Measurements from ENCODE around the gene ZBTB16. TPM values are rescaled to one million over a fixed set of nuclear protein-coding genes. Genes with fewer than 3 reads are reported as not detected.

The ZBTB16 gene
- total RNA-seq, 4 donors from 2014 or later: 25.5 to 302 (median 151) TPM

DNA sequence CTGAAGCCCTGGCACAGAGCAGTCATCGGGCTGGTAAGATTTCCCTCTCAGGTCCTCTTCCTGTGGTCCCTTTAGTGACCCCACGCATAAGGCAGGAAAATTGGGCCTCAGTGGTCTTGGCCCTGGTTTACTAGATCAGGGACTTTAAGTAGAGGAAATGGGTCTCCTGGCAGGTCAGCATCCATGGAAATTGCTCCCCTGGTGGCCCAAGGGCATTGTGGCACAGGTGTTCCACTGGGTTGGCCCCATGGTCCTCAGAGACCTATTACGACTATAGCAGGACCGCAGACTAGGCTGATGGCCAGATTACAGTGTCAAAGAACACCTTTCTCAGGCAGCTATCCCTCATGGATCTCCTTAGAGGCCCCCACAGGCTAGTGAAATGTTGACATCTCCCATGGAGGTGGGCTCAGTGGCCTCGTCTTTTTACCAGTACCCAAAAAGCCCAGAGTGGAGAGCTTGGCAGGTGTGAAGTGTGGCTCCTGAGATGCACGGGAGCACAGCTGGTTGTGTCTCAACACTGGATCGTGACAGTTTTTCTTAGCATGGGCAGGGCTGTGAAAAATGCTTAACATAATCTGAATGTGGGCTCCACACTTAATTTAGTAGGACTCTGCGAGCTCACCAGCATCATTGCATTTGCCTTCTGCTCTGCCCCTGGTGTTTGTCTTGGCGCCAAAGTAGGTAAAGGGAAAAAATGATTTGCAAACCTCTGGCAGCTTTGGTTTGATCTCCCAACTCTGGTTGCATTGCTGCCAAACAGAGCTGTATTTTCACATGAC, 74.2 kb downstream of the ZBTB16 start:
- H3K4me3 ChIP-seq: no peak overlapping the region
- H3K27ac ChIP-seq: peak overlapping the region; percentile 98 to 100
- TF ChIP-seq, protein P1, sequence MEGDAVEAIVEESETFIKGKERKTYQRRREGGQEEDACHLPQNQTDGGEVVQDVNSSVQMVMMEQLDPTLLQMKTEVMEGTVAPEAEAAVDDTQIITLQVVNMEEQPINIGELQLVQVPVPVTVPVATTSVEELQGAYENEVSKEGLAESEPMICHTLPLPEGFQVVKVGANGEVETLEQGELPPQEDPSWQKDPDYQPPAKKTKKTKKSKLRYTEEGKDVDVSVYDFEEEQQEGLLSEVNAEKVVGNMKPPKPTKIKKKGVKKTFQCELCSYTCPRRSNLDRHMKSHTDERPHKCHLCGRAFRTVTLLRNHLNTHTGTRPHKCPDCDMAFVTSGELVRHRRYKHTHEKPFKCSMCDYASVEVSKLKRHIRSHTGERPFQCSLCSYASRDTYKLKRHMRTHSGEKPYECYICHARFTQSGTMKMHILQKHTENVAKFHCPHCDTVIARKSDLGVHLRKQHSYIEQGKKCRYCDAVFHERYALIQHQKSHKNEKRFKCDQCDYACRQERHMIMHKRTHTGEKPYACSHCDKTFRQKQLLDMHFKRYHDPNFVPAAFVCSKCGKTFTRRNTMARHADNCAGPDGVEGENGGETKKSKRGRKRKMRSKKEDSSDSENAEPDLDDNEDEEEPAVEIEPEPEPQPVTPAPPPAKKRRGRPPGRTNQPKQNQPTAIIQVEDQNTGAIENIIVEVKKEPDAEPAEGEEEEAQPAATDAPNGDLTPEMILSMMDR (IDR thresholded peaks at IDR 0.05): no peak
- no peak for TF ChIP-seq POLR2A (IDR thresholded peaks at IDR 0.05)
- peak; percentile 56 to 73 for DNase-seq
- no peaks in the 10 kb centered on the region for H3K36me3 ChIP-seq
- peaks cover 27 to 34% of the 10 kb centered on the region in 2 donors for H3K4me1 ChIP-seq
- intact Hi-C loops (cut with DNase I; ENCODE audit: low total_unique reads): no loop called here
- H3K27me3 ChIP-seq: no peaks in the 10 kb centered on the region
- no peaks in the 10 kb centered on the region for H3K9me3 ChIP-seq

DNA sequence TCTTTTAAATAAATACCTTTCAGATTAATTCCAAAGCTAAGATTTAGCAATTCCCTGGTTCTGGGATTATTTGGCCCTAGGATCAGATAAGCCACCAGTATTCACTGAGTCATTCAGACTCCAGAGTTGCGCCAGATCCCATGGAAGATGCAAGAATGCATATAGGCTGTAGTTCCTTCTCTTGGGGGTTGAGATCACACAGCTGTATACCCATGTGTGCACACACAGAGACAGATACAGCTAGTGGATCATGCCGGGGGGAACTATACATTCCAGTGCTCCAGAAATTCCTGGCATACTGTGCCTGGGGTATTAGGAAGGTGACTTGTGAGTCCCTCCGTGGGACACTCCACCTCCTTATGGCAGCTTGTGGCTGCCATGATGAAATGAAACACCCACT, 75.4 kb downstream of the ZBTB16 start:
- H3K27me3 ChIP-seq: no peaks in the 10 kb centered on the region
- H3K36me3 ChIP-seq: no peaks in the 10 kb centered on the region
- TF ChIP-seq POLR2A (IDR thresholded peaks at IDR 0.05): no peak
- TF ChIP-seq, protein P1 (IDR thresholded peaks at IDR 0.05): no peak
- H3K27ac ChIP-seq: peak overlapping the region; percentile 98 to 100
- intact Hi-C loops (cut with DNase I; ENCODE audit: low total_unique reads): no loop called here
- peaks cover 25 to 34% of the 10 kb centered on the region in 2 donors for H3K4me1 ChIP-seq
- no peak for DNase-seq
- no peak overlapping the region for H3K4me3 ChIP-seq
- H3K9me3 ChIP-seq: no peaks in the 10 kb centered on the region

DNA sequence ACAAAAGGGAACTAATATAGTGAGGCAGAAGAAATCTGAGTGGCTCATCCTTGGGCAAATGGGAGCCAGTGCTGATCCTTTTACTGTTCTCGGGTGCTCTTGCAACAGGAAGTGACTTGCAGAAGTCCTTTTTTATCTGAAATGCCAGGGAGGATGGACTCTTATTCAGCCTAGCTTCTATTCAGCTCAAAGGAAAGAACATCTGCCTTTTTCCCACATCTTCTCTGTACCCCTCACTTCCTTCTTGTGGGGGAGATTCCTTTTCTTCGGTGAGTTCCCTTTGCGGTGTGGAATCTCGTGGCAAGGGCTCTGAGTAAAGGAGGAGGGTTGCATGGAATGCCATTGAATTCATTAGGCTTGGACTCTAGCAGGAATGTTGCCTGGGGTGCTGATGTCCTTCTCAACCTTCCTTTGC, 76.2 kb downstream of the ZBTB16 start:
- Histone ChIP-seq H3K27me3 (no peaks in the 10 kb centered on the region), H3K4me1 (peaks cover 34% of the 10 kb centered on the region in 2 donors), H3K4me3 (no peak overlapping the region), H3K36me3 (no peaks in the 10 kb centered on the region), H3K27ac (peak overlapping the region; percentile 98 to 100), H3K9me3 (no peaks in the 10 kb centered on the region)
- DNase-seq: no peak
- no peak for TF ChIP-seq POLR2A (IDR thresholded peaks at IDR 0.05)
- TF ChIP-seq, protein P1 (IDR thresholded peaks at IDR 0.05): no peak
- intact Hi-C loops (cut with DNase I; ENCODE audit: low total_unique reads): no loop called here

DNA sequence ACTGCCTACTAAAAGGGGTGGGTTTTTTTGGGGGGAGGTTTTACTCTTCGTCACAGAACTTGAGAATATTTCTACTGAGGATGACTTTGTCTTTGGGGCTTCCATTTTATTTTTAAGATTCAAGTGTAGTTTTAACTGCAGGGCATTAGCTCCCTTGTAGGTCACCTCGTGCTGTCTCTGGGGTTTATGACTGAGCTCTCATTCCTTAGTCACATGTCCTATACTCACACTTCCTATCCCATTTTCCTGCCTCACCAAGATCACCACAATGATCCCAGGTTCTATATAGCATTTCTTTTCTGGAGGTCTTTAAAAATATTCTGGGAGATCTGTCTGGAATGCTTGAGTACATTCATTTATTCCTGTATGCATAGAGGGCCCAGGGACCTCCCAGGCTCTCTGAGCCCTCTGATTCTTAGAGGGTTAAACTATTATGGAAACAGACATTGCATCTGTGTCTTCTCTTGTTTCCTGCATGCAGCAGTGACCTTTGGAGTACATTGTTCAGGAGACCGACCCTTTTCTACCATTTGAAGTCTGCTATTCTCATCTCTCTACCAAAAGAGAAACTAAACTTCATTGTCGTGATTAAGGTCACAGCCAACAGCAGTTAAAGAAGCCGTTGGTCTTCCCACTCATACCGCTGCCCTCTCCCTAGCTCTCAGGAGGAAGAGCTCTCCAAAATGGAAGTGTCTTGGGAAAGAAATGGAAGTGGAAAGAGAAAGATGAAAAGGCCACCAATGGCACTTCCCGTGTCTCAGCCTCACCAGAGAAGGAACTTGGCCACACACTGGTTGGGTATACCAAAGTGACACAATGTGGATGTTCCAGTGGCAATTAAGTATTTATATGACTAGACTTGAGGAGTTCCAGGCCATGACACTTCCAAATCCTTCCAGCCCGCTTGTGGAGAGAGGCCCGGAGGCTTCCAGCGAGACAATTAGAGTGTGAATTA, 77.5 kb downstream of the ZBTB16 start:
- intact Hi-C loops (cut with DNase I; ENCODE audit: low total_unique reads): no loop called here
- Histone ChIP-seq H3K27me3 (no peaks in the 10 kb centered on the region), H3K4me1 (peaks cover 22 to 33% of the 10 kb centered on the region in 2 donors), H3K27ac (peak overlapping the region; percentile 98 to 100), H3K4me3 (no peak overlapping the region), H3K36me3 (no peaks in the 10 kb centered on the region), H3K9me3 (no peaks in the 10 kb centered on the region)
- no peak for DNase-seq
- no peak for TF ChIP-seq POLR2A (IDR thresholded peaks at IDR 0.05)
- TF ChIP-seq, protein P1 (IDR thresholded peaks at IDR 0.05): no peak

All from uterus (tissue), 4 donors.